GM19043 (cell line): ENCODE measurements around the gene EVX2.

ENCODE experiments used
- ATAC-seq: cut with Tn5 transposase; IDR thresholded peaks from one replicate; pipeline ENCODE4 v1.9.1; 2021; ENCODE audit warnings: low read depth; ENCODE audit not compliant: unreplicated experiment

The EVX2 gene

DNA sequence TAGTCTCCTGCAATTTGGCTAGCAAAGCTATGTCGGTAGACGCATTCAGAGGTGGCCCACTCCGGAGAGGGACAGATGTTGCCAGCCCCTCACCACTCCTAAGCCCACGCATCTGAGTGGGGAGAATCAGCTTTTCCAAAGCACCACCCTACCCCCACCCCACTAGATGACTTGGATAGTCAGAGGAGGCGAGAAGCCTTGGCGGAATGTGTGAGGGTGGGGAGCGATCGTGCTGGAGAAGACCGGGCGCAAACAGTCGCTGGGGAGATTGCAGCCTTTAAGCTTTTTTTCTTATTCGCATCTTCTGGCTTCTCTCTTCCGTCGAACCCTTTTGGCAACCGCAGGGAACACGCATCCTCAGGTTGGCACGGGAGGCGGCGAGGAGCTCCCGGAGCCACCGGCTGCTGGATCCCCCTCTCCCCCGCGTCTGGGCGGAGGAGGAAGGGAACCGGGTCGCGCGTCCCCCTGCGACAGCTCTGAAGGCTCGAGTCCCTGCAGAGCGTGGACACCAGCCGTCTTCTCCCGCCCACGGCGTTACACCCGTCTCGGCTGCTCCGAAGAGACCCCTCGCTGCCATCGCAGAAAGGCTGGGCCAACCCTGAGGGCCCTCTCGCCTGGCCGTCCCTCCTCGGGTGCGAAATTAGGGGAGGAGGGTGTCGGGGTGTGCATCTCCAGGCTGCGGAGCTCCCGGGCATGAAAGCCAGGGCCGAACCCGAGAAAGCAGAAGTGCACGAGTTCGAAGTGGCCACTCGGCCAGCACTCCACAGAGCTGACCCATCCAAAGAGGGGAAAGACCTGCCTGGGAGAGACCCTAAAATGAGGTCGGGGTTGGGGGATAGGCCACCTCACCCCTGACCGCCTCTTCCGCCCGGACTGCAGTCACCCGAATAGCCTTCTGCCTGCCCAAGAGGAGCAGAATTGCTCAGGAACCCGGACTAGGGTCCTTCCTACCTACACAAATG is 12.2 kb downstream of the EVX2 start:
- ATAC-seq, result no peak

GRCh38 chr2:176068419-176068832 is 15.3 kb downstream of the EVX2 start:
- no peak for ATAC-seq

DNA sequence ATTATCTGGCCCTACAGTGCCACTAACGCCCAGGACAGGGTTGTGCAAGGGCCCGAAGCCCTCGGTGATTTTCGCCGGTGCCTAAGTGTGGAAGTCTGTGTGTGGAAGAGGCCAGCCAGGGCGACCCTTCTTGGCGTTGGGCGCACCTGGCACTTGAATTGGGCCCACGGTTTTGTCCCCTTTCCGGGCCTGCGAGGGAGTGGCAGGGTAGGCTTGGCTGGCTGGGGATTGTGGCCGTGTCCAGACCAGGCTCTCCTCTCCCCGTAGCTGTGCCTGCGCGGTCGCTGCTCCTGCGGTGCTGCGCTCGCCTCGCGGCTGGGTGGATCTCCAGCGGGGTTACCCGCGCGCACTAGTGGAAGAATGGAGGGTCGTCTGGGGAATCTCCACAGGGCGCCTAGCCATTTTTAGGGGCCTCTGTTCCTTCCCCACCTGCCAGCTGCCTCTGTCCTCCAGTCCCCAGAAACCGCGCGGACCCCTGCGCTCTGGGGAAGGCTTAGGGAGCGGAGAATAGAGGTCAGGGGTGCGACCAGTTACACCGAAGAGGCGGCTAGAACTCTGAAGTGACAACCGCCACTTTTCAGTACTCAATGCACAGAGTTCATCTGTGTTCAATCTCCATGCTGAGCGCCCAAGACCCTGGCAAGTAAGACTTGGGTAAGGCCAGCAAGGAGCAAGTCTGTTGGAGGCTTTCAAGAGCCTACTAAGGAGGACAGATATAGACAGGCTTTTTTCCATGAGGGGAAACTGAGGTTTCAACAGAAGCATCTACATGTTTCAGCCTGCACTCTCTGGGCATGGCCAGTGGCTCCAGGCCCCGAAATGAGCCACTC is 16.0 kb downstream of the EVX2 start:
- ATAC-seq, result no peak

DNA sequence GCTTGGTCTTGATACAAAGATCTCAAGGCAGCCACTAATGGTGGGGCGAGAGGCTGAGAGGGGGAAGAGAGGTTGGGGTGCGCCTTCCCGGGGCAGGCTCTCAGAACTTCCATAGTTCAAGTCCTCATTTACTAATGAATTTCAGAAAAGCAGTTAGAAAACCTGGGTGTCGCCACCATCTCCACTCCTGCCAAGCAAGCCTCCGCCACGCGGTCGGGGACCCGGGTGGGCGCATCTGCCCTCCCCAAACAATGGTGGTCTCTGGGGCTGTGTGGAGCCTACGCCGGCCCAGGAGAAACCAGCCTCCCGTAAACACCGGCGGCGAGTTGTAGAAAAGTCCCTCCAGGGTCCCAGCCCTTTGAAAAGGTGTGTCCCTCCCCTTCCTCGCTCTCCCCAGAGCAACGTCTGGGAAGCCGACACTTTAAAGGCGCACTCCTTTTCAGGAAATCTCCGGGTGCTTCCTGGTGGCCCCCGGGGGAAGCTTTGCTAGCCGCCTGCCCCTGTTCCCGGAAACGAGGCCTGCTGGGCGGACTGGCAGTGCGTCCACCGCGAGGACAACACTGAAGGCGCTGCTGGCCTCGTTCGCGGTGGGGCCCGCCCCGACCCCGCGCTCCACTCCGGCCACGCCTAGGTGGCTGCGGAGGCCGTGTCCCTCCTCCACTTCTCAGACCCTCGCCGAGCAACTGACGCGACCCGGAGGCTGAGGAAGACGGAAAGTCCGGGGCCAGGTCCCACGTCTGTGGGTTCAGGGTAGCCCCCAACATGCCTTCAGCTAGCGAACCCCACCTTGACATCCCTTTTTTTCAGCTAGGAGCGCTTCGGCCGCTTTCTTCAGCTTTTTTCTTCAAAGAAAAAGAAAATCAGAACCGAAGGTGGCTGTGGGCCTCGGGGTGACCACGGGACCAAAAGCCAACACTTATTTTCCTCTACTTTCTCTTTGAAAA is 16.8 kb downstream of the EVX2 start:
- ATAC-seq, result no peak

DNA sequence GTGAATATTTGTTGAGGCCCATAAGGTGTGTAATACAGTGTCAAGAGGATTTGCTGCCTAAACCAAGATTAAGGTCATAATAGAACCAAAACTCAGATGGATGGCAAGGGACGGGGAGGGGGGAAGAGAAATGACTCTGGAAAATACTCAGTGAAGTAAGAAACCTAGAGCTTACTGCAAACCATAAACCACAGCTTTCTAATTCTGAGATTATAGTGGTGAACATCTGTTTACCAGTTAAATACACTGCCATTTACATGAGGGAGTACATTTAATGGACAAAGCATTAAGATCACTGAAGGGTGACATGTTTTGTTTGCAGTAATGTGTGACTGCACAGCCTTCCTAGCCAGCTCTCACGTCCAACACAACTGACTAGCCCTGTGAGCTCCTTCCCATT is 19.8 kb downstream of the EVX2 start:
- ATAC-seq, result no peak

- no peak for ATAC-seq
These were observed 27.4 kb downstream of the EVX2 start for GRCh38 chr2:176056406-176056805.

- ATAC-seq, result no peak
These were observed 44.4 kb downstream of the EVX2 start for GRCh38 chr2:176039375-176039774.

DNA sequence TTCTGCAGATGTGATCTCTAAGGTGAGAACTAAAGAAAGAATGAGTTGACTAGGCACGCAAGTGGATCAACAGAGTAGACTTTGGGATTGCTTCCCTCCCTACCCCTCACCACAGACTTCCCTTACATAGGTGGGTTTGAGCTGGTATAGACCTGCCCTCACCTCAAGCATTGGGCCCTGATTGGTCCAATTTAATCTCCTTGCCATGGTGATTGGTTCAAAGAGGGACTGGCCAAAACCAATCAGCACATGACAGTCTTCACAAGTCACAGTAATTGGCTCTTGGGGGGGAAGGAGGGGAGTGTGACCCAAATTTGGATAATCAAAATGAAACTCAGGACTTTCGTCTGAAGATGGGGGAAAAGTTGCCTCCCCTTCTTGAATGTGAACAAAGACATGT is 45.1 kb downstream of the EVX2 start:
- ATAC-seq, result no peak

DNA sequence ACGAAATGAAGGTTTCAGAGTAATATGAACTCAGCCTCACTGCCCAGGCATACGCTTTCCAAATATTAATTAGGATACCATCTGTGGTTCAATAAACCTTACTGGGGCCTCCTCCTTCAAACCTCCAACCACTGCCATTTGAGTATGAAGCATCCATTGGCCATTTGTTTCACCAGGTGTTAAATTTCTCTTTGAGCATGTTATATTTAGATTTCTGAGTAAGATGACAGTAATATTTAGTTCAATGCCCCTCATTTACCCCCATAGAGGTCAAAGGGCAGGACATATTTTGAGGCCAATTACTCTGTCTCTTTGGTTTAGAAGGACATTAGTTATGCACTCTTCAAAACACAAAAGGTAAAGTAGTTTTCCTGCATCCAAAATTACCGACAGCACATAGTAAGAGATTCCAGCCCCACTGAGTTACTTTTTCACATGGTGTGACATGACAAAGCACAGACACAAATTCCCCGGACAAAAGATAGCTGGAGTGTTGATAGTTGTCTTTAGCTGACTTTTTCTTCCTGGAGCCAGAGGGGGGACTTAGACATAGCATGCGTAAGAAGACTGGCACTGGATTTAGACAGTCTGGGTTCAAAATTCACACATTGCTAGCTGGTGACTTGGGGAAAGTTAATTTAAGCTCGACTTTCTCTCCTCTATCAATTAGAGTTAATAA is 48.6 kb downstream of the EVX2 start:
- ATAC-seq, result no peak

DNA sequence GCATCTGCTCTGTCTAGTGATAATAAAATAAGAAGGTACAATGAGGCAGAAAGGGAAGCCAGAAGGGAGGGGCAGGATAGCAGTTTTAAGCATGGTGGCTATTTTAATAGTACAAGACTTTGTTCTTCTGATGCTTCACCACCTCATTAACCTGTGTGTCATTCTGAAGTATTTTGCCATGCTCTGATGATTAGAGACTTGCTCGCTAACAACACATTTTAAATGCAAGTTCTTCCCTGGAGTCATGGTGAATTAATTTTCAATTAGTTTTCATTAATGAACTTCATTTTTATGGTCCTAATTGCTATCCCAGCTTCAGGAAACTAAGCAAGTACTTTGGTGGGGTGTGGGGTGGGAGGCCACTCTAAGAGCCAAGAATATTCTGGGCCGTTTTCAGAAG is 56.0 kb downstream of the EVX2 start:
- ATAC-seq, result no peak
